ENCODE measurements around the gene MTFP1. TPM values are rescaled to one million over a fixed set of nuclear protein-coding genes. Genes with fewer than 3 reads are reported as not detected.

MTFP1 gene
- total and polyA plus RNA-seq, 4 donors, result 6.8 to 20.2 (median 8.8) TPM

- H3K9ac ChIP-seq (ENCODE audit: low read depth in 1 of 2, low read length in 2 of 2), result no peak overlapping the region
- TF ChIP-seq SP1 (IDR thresholded peaks at IDR 0.05) (no peak), EGR1 (IDR thresholded peaks at IDR 0.05; ENCODE audit: low read depth in 2 of 2) (no peak), HNF4G (IDR thresholded peaks at IDR 0.05) (no peak), GABPA (IDR thresholded peaks at IDR 0.05 in 1 of 2, conservative IDR thresholded peaks at IDR 0.05 in 1 of 2) (no peak), CTCF (IDR thresholded peaks at IDR 0.05; ENCODE audit: low read depth, low read length, missing input control) (no peak), ATF3 (IDR thresholded peaks at IDR 0.05) (no peak), JUND (IDR thresholded peaks at IDR 0.05) (no peak), TAF1 (conservative IDR thresholded peaks at IDR 0.05) (no peak), MAX (IDR thresholded peaks at IDR 0.05) (no peak), RXRA (IDR thresholded peaks at IDR 0.05) (no peak), NR2F2 (IDR thresholded peaks at IDR 0.05) (no peak)
- H3K4me1 ChIP-seq (ENCODE audit: control insufficient read depth in 4 of 4, insufficient read depth in 4 of 4, low read length in 3 of 4), result peaks cover 0 to 15% (median 11%) of the 10 kb centered on the region in 4 donors
- 71% methylated on average over 6 of the region's 6 CpGs for WGBS
- H3K4me3 ChIP-seq (ENCODE audit: low read depth in 1 of 3, low read length in 3 of 3), result no peak overlapping the region
- H3K27ac ChIP-seq (ENCODE audit: low read depth in 1 of 2, low read length in 2 of 2), result no peak overlapping the region
- no peak for DNase-seq (ENCODE audit: low spot score)
- H3K27me3 ChIP-seq (ENCODE audit: control insufficient read depth in 4 of 4, insufficient read depth in 4 of 4, low read length in 3 of 4), result no peaks in the 10 kb centered on the region
- H3K9me3 ChIP-seq (ENCODE audit: control insufficient read depth in 4 of 4, low read length in 3 of 4), result no peaks in the 10 kb centered on the region
- H3K36me3 ChIP-seq (ENCODE audit: control insufficient read depth in 4 of 4, insufficient read depth in 3 of 4, low read depth in 1 of 4, low read length in 3 of 4), result no peaks in the 10 kb centered on the region
Measured at GRCh38 chr22:30453731-30454510, 28.4 kb downstream of the MTFP1 start.

- no peaks in the 10 kb centered on the region for H3K27me3 ChIP-seq (ENCODE audit: control insufficient read depth in 4 of 4, insufficient read depth in 4 of 4, low read length in 3 of 4)
- WGBS, result 97% methylated on average over 8 of the region's 8 CpGs
- H3K36me3 ChIP-seq (ENCODE audit: control insufficient read depth in 4 of 4, insufficient read depth in 3 of 4, low read depth in 1 of 4, low read length in 3 of 4), result no peaks in the 10 kb centered on the region
- TF ChIP-seq RAD21 (IDR thresholded peaks at IDR 0.05), result no peak
- no peak for TF ChIP-seq HNF4A (conservative IDR thresholded peaks at IDR 0.05)
- TF ChIP-seq TAF1 (conservative IDR thresholded peaks at IDR 0.05), result no peak
- TF ChIP-seq JUND (IDR thresholded peaks at IDR 0.05), result no peak
- no peak for TF ChIP-seq FOXA1 (IDR thresholded peaks at IDR 0.05)
- no peak for TF ChIP-seq SP1 (IDR thresholded peaks at IDR 0.05)
- TF ChIP-seq MAX (IDR thresholded peaks at IDR 0.05), result no peak
- TF ChIP-seq GABPA (IDR thresholded peaks at IDR 0.05 in 1 of 2, conservative IDR thresholded peaks at IDR 0.05 in 1 of 2), result no peak
- no peak for TF ChIP-seq EGR1 (IDR thresholded peaks at IDR 0.05; ENCODE audit: low read depth in 2 of 2)
- TF ChIP-seq ZBTB33 (IDR thresholded peaks at IDR 0.05), result no peak
- TF ChIP-seq FOXA2 (IDR thresholded peaks at IDR 0.05), result no peak
- TF ChIP-seq NR2F2 (IDR thresholded peaks at IDR 0.05), result no peak
- TF ChIP-seq CTCF (IDR thresholded peaks at IDR 0.05; ENCODE audit: low read depth, low read length, missing input control), result no peak
- H3K27ac ChIP-seq (ENCODE audit: low read depth in 1 of 2, low read length in 2 of 2), result no peak overlapping the region
- no peak overlapping the region for H3K4me3 ChIP-seq (ENCODE audit: low read depth in 1 of 3, low read length in 3 of 3)
- peaks cover 0 to 27% (median 24%) of the 10 kb centered on the region in 4 donors for H3K4me1 ChIP-seq (ENCODE audit: control insufficient read depth in 4 of 4, insufficient read depth in 4 of 4, low read length in 3 of 4)
- H3K9me3 ChIP-seq (ENCODE audit: control insufficient read depth in 4 of 4, low read length in 3 of 4), result no peaks in the 10 kb centered on the region
- H3K9ac ChIP-seq (ENCODE audit: low read depth in 1 of 2, low read length in 2 of 2), result no peak overlapping the region
- DNase-seq (ENCODE audit: low spot score), result no peak
Measured at GRCh38 chr22:30455075-30455840, 29.7 kb downstream of the MTFP1 start.

Measured in liver (tissue), 9 donors.